GM12878 (cell line): ENCODE measurements around the gene SUPT3H. TPM values are rescaled to one million over a fixed set of nuclear protein-coding genes. Genes with fewer than 3 reads are reported as not detected.

Experiments
- ATAC-seq: fragments of 200-7000 bp; cut with Tn5 transposase; 3 replicates; pipeline ENCODE4 v1.9.1; 2020; ENCODE audit warnings: mild to moderate bottlenecking, moderate library complexity
- BruUV-seq: library from RNA; stranded (reverse); fragments of 400-500 nt; replicated peaks from 2 replicates; lab custom pipeline; 2021; lab: Mats Ljungman, UMichigan
- CTCF ChIA-PET: fragments of 300-600 bp; sonication (Branson Sonifier 250); formaldehyde crosslinking; extraction: SDS; loops from one replicate; lab custom pipeline; 2021; ENCODE audit warnings: inconsistent platforms; lab: Yijun Ruan, JAX
- POLR2A ChIA-PET: fragments of 350-600 bp; formaldehyde crosslinking; extraction: SDS; loops from one replicate; lab custom pipeline; 2021; ENCODE audit warnings: inconsistent platforms; lab: Charles Lee
- RAD21 ChIA-PET: fragments of 300-600 bp; sonication (Branson Sonifier 250); formaldehyde crosslinking; loops from one replicate; lab custom pipeline; 2023; ENCODE audit warnings: antibody characterized with exemption; ENCODE audit not compliant: unreplicated experiment; lab: Charles Lee
- SMC1A ChIA-PET: fragments of 300-600 bp; sonication (Branson Sonifier 250); formaldehyde crosslinking; loops from one replicate; lab custom pipeline; 2023; ENCODE audit not compliant: unreplicated experiment, uncharacterized antibody; lab: Charles Lee
- DNase-seq: peaks from one replicate; pipeline ENCODE4 v3.0.0-alpha.2; 2011; ENCODE audit warnings: low read depth, low spot score
- FAIRE-seq: peaks from 3 replicates; lab custom pipeline; 2011; peaks lifted over from hg19 to GRCh38; lab: Jason Lieb, UNC
- H2AFZ ChIP-seq: 2 replicates; pipeline ENCODE4 v1.6.0; 2011; ENCODE audit warnings: low read depth, low read length, control low read depth; ENCODE audit not compliant: control insufficient read depth
- H3K27ac ChIP-seq: 2 replicates; pipeline ENCODE4 v1.5.1; 2011; ENCODE audit warnings: control low read depth; ENCODE audit not compliant: control insufficient read depth, insufficient read depth
- H3K27me3 ChIP-seq, 2 experiments: replicated peaks in 1 of 2; 2 replicates each; pipeline versions ENCODE4 v1.6.0 to v1.6.1; 2011; ENCODE audit warnings: low read length in 1 of 2; ENCODE audit not compliant: control insufficient read depth in 2 of 2, insufficient read depth in 2 of 2
- H3K36me3 ChIP-seq, 2 experiments: 2 replicates each; pipeline ENCODE4 v1.5.1; 2011; ENCODE audit warnings: low read length in 1 of 2; ENCODE audit not compliant: control insufficient read depth in 2 of 2, insufficient read depth in 2 of 2
- H3K4me1 ChIP-seq: 2 replicates; pipeline ENCODE4 v1.6.1; 2011; ENCODE audit warnings: mild to moderate bottlenecking, low read length, moderate library complexity, mixed read lengths; ENCODE audit not compliant: control insufficient read depth, insufficient read depth
- H3K4me2 ChIP-seq: 2 replicates; pipeline ENCODE4 v1.6.0; 2011; ENCODE audit warnings: control low read depth; ENCODE audit not compliant: control insufficient read depth, insufficient read depth
- H3K4me3 ChIP-seq: fragments of 200-600 bp; sonication (generic); 2 replicates; pipeline ENCODE4 v1.5.1; 2016
- H3K79me2 ChIP-seq: 2 replicates; pipeline ENCODE4 v1.6.0; 2011; ENCODE audit warnings: low read length; ENCODE audit not compliant: control insufficient read depth, insufficient read depth
- H3K9ac ChIP-seq: 2 replicates; pipeline ENCODE4 v1.8.0; 2011; ENCODE audit warnings: low read length, control low read depth, mixed read lengths; ENCODE audit not compliant: control insufficient read depth, insufficient read depth
- H3K9me3 ChIP-seq: replicated peaks from 3 replicates; pipeline ENCODE4 v1.5.1; 2011; ENCODE audit warnings: mild to moderate bottlenecking, low read length; ENCODE audit not compliant: control insufficient read depth, insufficient read depth
- H4K20me1 ChIP-seq: 2 replicates; pipeline ENCODE4 v1.6.0; 2011; ENCODE audit not compliant: control insufficient read depth, insufficient read depth
- GATAD2B ChIP-seq: fragments of 450-650 bp; conservative IDR thresholded peaks from 2 replicates; pipeline ENCODE4 v1.6.1; 2017; ENCODE audit warnings: low read depth, mild to moderate bottlenecking, moderate library complexity
- LARP7 ChIP-seq: fragments of 450-650 bp; IDR thresholded peaks from 2 replicates; pipeline ENCODE4 v1.6.1; 2017; ENCODE audit warnings: mild to moderate bottlenecking
- NFYB ChIP-seq: IDR thresholded peaks from 2 replicates; pipeline ENCODE4 v1.6.1; 2011; ENCODE audit warnings: low read depth, mild to moderate bottlenecking, low read length, improper control_type of control experiment, moderate library complexity; ENCODE audit not compliant: insufficient read depth
- SKIL ChIP-seq: fragments of 450-650 bp; IDR thresholded peaks from 2 replicates; pipeline ENCODE4 v1.6.1; 2017; ENCODE audit warnings: mild to moderate bottlenecking, low read depth, inconsistent platforms; ENCODE audit not compliant: poor library complexity, severe bottlenecking
- TARDBP ChIP-seq: IDR thresholded peaks from 2 replicates; pipeline ENCODE4 v1.6.1; 2016; ENCODE audit warnings: borderline replicate concordance
- ZNF24 ChIP-seq: fragments of 450-650 bp; IDR thresholded peaks from 2 replicates; pipeline ENCODE4 v1.6.1; 2017; ENCODE audit warnings: antibody characterized with exemption, mild to moderate bottlenecking
- ZNF687 ChIP-seq: fragments of 450-650 bp; IDR thresholded peaks from 2 replicates; pipeline ENCODE4 v1.6.1; 2017; ENCODE audit warnings: mild to moderate bottlenecking, moderate library complexity
- WGBS: methylation state at CpG from one replicate; pipeline ENCODE4 v1.1.6; 2016; ENCODE audit warnings: low lambda C conversion rate; ENCODE audit not compliant: insufficient replicate concordance, insufficient coverage; ENCODE audit errors: missing lambda C conversion rate; 5-methylcytosine and 5-hydroxymethylcytosine counted together
- in situ Hi-C: fragments of 300-500 bp; cut with MboI; formaldehyde crosslinking; loops from 9 replicates; pipeline ENCODE4 v1.14.3; 2018; ENCODE audit warnings: mixed read lengths
- intact Hi-C: fragments of 100-400 bp; cut with micrococcal nuclease; formaldehyde crosslinking; loops from one replicate; pipeline ENCODE4 v1.14.2; 2022; ENCODE audit not compliant: unreplicated experiment
- polyA plus RNA-seq, 11 experiments: library from polyadenylated mRNA; depleted of rRNA in 4 of 11; unstranded in 6 of 11; stranded (reverse) in 5 of 11; fragments of >200 nt; fragmentation: Nextera tagmentation in 4 of 11; fragmentation: Illumina TruSeq in 1 of 11; extraction: Ambion mirVana in 4 of 11; extraction: Trizol in 1 of 11; gene quantifications; 1 replicate in 1 of 11; 2 replicates in 10 of 11; pipeline versions ENCODE4 v1.2.1 to v1.2.3, GENCODE V29; 2011 to 2016; ENCODE audit warnings: inconsistent platforms in 2 of 11, missing spikeins in 2 of 11, low read depth in 1 of 11
- total RNA-seq, 4 experiments: library from RNA; depleted of rRNA in 3 of 4; stranded (reverse); fragments of >200 nt in 3 of 4; fragmentation: Illumina TruSeq in 1 of 4; extraction: Trizol in 1 of 4; gene quantifications; 2 replicates each; pipeline versions ENCODE4 v1.2.1 to v1.2.3, GENCODE V29; 2013 to 2021

The SUPT3H gene
- total and polyA plus RNA-seq, 10 of the 15 experiments (the other 5 are each of a cell fraction or from before 2014, with no cell fraction given), result 0.51 to 3.7 (median 2.0) TPM

GRCh38 chr6:45074439-45074838 lies 303.3 kb downstream of the SUPT3H start:
- BruUV-seq, result no TSS peak
- ATAC-seq, result no peak
- DNase-seq, result no peak

More at GRCh38 chr6:45074439-45074838, 303.3 kb downstream of the SUPT3H start:
- ChIA-PET POLR2A (no interaction called here), CTCF (no interaction called here), SMC1A (interaction anchor here (0.6 kb wide), 1 partner anchor 38 kb away, joined by 3 read pairs; no protein-coding TSS in a partner anchor), RAD21 (no interaction called here)
- Histone ChIP-seq H3K36me3 (no peaks in the 10 kb centered on the region), H3K27ac (no peak overlapping the region), H4K20me1 (no peaks in the 10 kb centered on the region), H3K27me3 (no peaks in the 10 kb centered on the region), H3K4me1 (no peaks in the 10 kb centered on the region), H2AFZ (no peak overlapping the region), H3K4me2 (no peak overlapping the region), H3K79me2 (no peaks in the 10 kb centered on the region), H3K9me3 (no peaks in the 10 kb centered on the region; the same call in 2 of the 3 replicates), H3K9ac (no peak overlapping the region), H3K4me3 (no peak overlapping the region)
- TF ChIP-seq TARDBP, result no peak
- TF ChIP-seq NFYB, result no peak
- no peak for TF ChIP-seq SKIL
- TF ChIP-seq ZNF687, result no peak
- TF ChIP-seq LARP7, result no peak
- TF ChIP-seq GATAD2B, result no peak
- no peak for TF ChIP-seq ZNF24
- WGBS, result 0% methylated on average over 1 of the region's 1 CpG
- intact Hi-C loops (loop anchor here (2.0 to 10.0 kb wide), 2 partner anchors 18 to 420 kb away; no protein-coding TSS in a partner anchor), in situ Hi-C loops (no loop called here)
- no peak for FAIRE-seq
